Lower lobe of right lung (tissue), 2 donors: ENCODE measurements around the gene POLD4. TPM values are rescaled to one million over a fixed set of nuclear protein-coding genes. Genes with fewer than 3 reads are reported as not detected.

ENCODE experiments used
- ATAC-seq, 2 donors: fragments of 200-7000 bp; cut with Tn5 transposase; one replicate each; pipeline ENCODE4 v1.9.1; 2020 to 2022; ENCODE audit warnings: mild to moderate bottlenecking in 2 of 2, moderate library complexity in 2 of 2
- DNase-seq: peaks from one replicate; pipeline ENCODE4 v3.0.0-alpha.2; 2020
- H3K27ac ChIP-seq: fragments of 200-600 bp; one replicate; pipeline ENCODE4 v1.8.0; 2022
- H3K27me3 ChIP-seq: fragments of 200-600 bp; one replicate; pipeline ENCODE4 v1.8.0; 2022; ENCODE audit warnings: low read depth
- H3K36me3 ChIP-seq: fragments of 200-600 bp; one replicate; pipeline ENCODE4 v1.8.0; 2022; ENCODE audit warnings: mild to moderate bottlenecking
- H3K4me1 ChIP-seq: fragments of 200-600 bp; one replicate; pipeline ENCODE4 v1.8.0; 2022
- H3K4me3 ChIP-seq: fragments of 200-600 bp; one replicate; pipeline ENCODE4 v1.8.0; 2022; ENCODE audit warnings: mild to moderate bottlenecking
- H3K9me3 ChIP-seq: fragments of 200-600 bp; one replicate; pipeline ENCODE4 v1.8.0; 2022
- intact Hi-C: fragments of 100-400 bp; cut with DNase I; formaldehyde crosslinking; loops from one replicate; pipeline ENCODE4 v1.11.0; 2022
- total RNA-seq: library from RNA; stranded (reverse); fragmentation: NEBNext Ultra II Directional; extraction: Animal tissue kit (Norgen Biotek cat#: 25700); gene quantifications from one replicate; pipeline ENCODE4 v1.2.1, GENCODE V29; 2021
- TF ChIP-seq, protein P1 (sequence below): fragments of 200-600 bp; IDR thresholded peaks from one replicate; pipeline ENCODE4 v1.8.0; 2022; ENCODE audit warnings: antibody characterized with exemption, mild to moderate bottlenecking
- donor health status: DM: no; HTN: yes; CAD: no; lungs with severe emphysema.

POLD4 gene
- total RNA-seq, 1 donor from 2014 or later: 86.6 TPM

DNA sequence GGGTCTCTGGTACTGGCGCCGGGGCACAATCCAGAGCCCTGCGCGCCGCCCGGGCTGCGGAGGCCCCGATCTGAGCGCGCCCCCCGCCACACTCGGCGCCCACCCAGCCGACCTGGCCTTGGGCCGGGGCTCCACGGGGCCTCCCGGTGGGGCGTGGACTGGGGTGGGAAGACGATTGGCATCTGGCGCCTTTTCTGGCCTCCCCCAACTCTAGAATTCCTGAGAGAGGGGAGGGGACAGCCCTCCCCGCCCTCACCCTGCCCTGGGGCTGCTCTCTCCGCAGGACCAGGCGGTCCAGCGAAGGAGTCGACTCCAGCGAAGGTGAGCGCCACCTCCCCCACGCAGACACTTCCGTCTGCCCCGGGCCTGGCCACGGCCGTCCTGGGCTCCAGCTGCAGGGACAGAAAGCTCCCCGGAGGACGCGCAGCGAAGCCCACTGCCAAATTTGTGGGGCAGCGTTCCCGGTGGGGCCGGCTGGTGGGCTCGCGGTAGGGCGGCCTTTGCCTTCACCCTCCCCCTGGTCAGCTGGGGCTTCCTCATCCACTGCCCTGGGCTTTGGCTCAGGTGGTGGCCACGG lies 49.4 kb downstream of the POLD4 start:
- intact Hi-C loops: no loop called here
- Histone ChIP-seq H3K27me3 (no peaks in the 10 kb centered on the region), H3K4me3 (peak overlapping the region; percentile 98), H3K9me3 (no peaks in the 10 kb centered on the region), H3K27ac (peak overlapping the region; percentile 85), H3K4me1 (peaks cover 29% of the 10 kb centered on the region), H3K36me3 (peaks cover 56% of the 10 kb centered on the region)
- ATAC-seq (peak; percentile 61 to 63), DNase-seq (peak; percentile 71)
- TF ChIP-seq, protein P1, sequence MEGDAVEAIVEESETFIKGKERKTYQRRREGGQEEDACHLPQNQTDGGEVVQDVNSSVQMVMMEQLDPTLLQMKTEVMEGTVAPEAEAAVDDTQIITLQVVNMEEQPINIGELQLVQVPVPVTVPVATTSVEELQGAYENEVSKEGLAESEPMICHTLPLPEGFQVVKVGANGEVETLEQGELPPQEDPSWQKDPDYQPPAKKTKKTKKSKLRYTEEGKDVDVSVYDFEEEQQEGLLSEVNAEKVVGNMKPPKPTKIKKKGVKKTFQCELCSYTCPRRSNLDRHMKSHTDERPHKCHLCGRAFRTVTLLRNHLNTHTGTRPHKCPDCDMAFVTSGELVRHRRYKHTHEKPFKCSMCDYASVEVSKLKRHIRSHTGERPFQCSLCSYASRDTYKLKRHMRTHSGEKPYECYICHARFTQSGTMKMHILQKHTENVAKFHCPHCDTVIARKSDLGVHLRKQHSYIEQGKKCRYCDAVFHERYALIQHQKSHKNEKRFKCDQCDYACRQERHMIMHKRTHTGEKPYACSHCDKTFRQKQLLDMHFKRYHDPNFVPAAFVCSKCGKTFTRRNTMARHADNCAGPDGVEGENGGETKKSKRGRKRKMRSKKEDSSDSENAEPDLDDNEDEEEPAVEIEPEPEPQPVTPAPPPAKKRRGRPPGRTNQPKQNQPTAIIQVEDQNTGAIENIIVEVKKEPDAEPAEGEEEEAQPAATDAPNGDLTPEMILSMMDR: no peak

DNA sequence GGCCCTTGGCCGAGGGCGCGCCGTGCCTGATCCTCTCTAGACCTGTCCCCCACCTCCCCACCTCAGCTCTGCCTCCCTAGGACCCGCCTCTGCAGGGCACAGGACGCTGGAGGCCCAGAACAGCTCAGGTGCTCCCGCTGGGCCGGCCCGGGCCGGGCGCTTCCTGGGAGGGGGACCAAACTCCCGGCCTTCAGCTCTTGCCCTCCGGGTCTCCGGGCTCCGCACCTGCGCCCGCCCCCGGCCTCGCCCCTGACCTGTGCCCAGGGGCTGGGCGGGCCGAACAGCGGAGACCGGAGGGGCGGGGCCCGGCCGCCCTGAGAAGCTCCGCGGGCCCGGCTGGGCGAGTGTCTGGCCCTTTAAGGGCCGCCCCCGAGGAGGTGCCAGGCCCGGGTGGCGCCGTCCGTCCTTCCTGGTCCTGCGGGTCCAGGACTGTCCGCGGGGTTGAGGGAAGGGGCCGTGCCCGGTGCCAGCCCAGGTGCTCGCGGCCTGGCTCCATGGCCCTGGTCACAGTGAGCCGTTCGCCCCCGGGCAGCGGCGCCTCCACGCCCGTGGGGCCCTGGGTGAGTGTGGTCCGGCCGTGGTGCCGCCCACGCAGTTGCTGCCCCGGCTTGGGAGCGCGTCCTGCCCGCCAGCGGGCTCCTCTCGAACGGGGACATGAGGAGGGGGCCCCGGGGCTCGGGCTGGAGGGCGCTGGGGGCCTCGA lies 50.1 kb downstream of the POLD4 start, which contains the start of gene SSH3:
Gene SSH3 (plus strand): TSS at position 399 of the 703 bp plus-strand sequence. CDS start 96 bp downstream, at position 495.
- H3K4me1 ChIP-seq: peaks cover 29% of the 10 kb centered on the region
- H3K36me3 ChIP-seq: peaks cover 56% of the 10 kb centered on the region
- TF ChIP-seq, protein P1: no peak
- peak within 1 kb of the TSS; percentile 85 for H3K27ac ChIP-seq
- no peaks in the 10 kb centered on the region for H3K27me3 ChIP-seq
- ATAC-seq (peak; percentile 95 to 97), DNase-seq (peak; percentile 92)
- peak within 1 kb of the TSS; percentile 98 for H3K4me3 ChIP-seq
- intact Hi-C loops: no loop called here
- no peaks in the 10 kb centered on the region for H3K9me3 ChIP-seq

DNA sequence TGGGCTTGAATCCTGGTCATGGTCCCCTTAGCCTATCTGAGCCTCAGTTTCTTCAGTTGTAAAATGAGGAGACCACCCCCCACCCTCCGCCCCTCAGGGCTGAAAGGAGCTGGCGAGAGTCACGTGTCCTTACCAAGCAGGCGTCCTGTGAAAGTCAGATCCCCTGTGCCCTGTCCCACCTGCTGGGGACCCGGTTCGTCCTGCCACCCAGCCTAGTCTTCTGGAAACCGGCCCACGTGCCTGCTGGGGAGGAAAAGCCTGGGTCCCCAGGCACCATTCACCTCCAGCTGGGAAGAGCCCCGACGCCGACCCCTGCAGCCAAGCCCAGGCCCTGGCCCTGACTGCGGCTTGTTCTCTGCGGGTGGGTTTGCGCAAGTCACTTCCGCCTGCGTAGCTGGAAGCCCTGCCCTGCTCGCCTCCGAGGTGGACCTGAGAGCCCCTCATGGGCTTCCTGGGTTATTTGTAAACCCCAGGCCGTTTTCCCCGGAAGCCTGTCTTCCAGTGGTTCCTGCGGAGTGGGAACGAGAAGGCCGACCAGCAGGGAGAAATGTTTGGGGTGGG lies 50.7 kb downstream of the POLD4 start:
- H3K27ac ChIP-seq: peak overlapping the region; percentile 85
- peaks cover 29% of the 10 kb centered on the region for H3K4me1 ChIP-seq
- no peaks in the 10 kb centered on the region for H3K27me3 ChIP-seq
- no peaks in the 10 kb centered on the region for H3K9me3 ChIP-seq
- DNase-seq: peak; percentile 85
- TF ChIP-seq, protein P1: no peak
- peaks cover 52% of the 10 kb centered on the region for H3K36me3 ChIP-seq
- H3K4me3 ChIP-seq: peak overlapping the region; percentile 98
- ATAC-seq: peak; percentile 71 to 74
- intact Hi-C loops: no loop called here

DNA sequence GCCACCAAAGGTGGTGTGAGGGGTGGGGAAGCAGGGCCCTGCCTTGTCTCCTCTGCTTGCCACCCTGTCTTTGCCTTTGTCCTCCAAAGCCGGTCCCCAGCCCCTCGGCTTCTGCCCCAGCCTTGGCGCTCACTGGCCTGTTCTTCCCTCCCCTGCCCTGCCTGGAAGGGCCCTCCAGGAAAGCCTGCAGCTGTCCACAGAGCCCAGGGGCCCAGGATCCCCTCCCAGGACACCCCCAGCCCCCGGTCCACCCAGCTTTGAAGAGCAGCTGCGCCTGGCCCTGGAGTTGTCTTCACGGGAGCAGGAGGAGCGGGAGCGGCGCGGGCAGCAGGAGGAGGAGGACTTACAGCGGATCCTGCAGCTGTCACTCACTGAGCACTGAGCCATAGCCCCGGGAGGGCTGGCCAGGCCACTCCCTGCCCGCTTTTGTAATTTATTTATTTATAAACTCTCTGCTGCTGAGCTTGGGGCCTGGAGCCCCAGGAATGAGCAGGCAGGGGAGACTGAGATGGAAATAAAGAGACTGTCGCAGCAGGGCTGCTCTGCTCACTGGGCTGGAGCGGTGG lies 51.3 kb downstream of the POLD4 start:
- peak overlapping the region; percentile 98 for H3K4me3 ChIP-seq
- H3K36me3 ChIP-seq: peaks cover 52% of the 10 kb centered on the region
- H3K27me3 ChIP-seq: no peaks in the 10 kb centered on the region
- DNase-seq (peak; percentile 73), ATAC-seq (peak; percentile 56 to 57)
- peak overlapping the region; percentile 85 for H3K27ac ChIP-seq
- TF ChIP-seq, protein P1: no peak
- peaks cover 29% of the 10 kb centered on the region for H3K4me1 ChIP-seq
- intact Hi-C loops: no loop called here
- no peaks in the 10 kb centered on the region for H3K9me3 ChIP-seq

DNA sequence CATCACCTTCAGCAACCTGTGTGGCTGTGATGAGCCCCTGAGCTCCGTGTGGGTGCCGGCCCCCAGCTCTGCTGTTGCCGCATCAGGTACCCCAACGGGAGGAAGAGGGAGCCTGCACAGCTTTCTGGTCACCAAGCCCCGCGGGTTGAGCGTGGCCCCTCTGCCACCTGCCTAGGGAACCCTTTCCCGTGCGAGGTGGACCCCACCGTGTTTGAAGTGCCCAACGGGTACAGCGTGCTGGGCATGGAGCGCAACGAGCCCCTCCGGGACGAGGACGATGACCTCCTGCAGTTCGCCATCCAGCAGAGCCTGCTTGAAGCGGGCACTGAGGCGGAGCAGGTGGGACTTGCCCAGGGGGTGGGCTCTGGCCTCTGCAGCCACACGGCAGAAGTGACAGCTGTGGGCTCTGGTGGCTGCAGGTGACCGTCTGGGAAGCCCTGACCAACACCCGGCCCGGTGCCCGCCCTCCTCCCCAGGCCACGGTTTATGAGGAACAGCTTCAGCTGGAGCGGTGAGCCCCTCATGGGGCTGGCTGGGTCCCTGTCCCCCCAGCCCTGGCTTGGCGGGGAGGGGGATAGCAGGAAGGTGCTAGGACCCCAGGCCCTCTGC lies 51.9 kb downstream of the POLD4 start:
- Histone ChIP-seq H3K4me1 (peaks cover 29% of the 10 kb centered on the region), H3K9me3 (peaks cover under 1% of the 10 kb centered on the region), H3K27ac (peak overlapping the region; percentile 85), H3K27me3 (no peaks in the 10 kb centered on the region), H3K4me3 (peak overlapping the region; percentile 98), H3K36me3 (peaks cover 56% of the 10 kb centered on the region)
- intact Hi-C loops: no loop called here
- TF ChIP-seq, protein P1: no peak
- DNase-seq: peak; percentile 46
- ATAC-seq: no peak
